Right renal cortex interstitium (tissue), 3 donors: Measurements from ENCODE around the gene ABHD6. TPM values are rescaled to one million over a fixed set of nuclear protein-coding genes. Genes with fewer than 3 reads are reported as not detected.
"Not testable (repeated sequence)": the region's sequence is repeated elsewhere in the genome, so short reads cannot be mapped to it uniquely, and the experiment has no call there.

Source experiments
- DNase-seq, 3 donors: peaks; one replicate each; pipeline ENCODE4 v3.0.0-alpha.2; 2013; ENCODE audit warnings: low read depth in 3 of 3, low spot score in 2 of 3
- polyA plus RNA-seq, 3 donors: library from polyadenylated mRNA; unstranded; fragments of 120-200 nt; gene quantifications; one replicate each; pipeline ENCODE4 v1.2.1, GENCODE V29; 2013; ENCODE audit not compliant: insufficient read length in 3 of 3

ABHD6 gene
- polyA plus RNA-seq, 3 donors = 10.2 to 12.2 (median 10.9) TPM

DNA sequence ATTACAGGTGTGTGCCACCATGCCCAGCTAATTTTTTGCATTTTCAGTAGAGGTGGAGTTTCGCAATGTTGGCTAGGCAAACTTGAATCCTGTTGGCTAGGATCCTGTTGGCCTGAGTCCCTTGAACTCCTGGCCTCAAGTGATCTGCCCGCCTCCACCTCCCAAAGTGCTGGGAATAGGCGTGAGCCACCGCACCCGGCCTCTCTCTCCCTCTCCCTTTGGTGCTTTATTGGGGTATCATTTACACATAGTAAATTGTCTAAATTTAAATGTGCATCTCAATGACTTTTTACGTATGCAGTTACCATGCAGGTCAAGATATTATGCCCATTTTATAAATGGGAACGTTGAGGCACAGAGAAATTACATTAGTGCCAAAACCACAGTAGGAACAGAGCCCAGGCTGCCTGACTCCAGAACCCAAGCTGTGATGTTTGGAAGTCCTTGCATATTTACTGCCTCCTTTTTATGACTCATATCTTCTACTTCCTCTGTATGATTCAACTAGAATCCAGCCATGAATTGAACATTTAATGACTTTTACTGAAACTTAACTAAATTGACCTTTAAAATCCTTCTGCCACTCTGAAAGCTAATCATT lies 34.4 kb downstream of the ABHD6 start:
- no peak for DNase-seq

DNA sequence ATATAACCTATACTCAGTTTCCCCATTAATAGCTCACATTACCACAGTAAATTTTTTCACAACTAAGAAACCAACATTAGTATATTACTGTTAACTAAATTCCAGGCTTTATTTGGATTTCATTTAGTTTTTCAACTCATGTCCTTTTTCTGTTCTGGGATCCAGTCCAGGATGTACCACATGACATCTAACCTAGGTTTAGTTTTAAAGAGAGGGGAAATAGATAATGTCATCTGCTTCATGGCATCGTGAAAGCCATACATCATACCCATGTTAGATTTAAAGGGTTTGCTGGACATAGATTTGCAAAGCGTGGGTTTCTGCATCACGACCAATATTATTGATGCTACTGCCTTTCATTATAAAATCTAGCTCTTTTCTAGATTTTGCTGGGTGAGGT lies 35.3 kb downstream of the ABHD6 start:
- DNase-seq = no peak

DNA sequence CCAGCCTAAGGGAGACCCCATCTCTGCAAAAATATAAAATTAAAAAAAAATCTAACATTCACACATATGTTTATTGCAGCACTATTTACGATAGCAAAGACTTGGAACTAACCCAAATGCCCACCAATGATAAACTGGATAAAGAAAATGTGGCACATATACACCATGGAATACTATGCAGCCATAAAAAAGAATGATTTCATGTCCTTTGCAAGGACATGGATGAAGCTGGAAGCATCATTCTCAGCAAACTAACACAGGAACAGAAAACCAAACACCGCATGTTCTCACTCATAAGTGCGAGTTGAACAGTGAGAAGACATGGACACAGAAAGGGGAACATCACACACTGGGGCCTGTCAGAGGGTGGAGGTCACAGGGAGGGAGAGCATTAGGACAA lies 35.8 kb downstream of the ABHD6 start:
- DNase-seq = not testable (repeated sequence)

DNA sequence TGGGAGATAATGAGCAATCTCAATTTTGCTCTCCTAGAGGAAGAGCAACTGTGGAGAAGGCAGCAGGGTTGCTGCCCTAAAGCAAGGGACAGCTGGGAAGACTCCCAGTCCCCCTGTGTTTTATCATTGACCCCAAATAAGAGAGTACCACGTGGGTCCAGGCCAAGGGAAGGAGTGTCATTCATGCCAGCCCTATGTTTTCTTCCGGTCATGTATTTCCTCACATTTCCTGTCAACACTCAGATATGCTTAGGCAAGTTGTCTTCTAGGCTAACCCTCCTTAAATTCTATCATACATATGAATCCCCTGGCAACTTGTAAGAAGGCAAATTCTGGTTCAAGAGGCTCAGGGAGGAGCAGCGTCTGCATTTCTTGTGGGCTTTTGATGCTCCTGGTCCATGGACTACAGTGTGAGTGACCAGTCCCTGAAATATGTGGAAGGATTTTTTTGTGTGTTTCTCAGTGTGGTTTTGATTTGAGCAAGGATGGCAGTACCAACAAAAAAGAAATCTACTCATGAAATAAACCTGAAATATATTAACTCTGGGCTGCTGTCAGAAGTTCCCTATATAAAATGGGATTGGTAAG lies 36.5 kb downstream of the ABHD6 start:
- no peak for DNase-seq

DNA sequence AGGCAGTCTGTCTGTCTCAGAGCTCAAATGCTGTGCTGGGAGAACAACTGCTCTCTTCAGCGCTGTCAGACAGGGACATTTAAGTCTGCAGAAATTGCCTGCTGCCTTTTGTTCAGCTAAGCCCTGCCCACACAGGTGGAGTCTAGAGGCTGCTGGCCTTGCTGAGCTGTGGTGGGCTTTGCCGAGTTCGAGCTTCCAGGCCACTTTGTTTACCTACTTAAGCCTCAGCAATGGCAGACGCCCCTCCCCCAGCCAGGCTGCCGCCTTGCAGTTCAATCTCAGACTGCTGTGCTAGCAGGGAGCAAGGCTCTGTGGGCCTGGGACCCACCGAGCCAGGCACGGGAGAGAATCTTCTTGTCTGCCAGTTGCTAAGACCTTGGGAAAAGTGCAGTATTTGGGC lies 43.5 kb downstream of the ABHD6 start:
- DNase-seq = no peak

DNA sequence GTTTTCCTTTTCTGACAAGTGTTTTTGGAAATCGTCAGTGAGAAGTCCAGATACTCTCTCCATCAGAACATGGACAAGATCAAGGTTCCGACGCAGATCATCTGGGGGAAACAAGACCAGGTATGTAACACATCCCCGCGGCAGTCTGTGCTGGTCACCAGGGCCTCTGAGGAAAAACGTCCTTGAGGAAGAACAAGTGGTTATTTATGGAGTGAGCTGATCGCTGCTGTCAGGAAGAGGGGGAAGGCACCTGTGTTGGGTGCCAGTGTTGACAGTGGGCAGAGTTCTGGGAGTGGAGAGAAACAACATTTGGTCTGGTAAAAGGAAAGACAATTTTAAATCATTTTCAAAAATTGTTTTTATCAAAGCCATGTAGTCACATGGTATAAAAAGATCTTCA lies 47.7 kb downstream of the ABHD6 start:
- DNase-seq = no peak

DNA sequence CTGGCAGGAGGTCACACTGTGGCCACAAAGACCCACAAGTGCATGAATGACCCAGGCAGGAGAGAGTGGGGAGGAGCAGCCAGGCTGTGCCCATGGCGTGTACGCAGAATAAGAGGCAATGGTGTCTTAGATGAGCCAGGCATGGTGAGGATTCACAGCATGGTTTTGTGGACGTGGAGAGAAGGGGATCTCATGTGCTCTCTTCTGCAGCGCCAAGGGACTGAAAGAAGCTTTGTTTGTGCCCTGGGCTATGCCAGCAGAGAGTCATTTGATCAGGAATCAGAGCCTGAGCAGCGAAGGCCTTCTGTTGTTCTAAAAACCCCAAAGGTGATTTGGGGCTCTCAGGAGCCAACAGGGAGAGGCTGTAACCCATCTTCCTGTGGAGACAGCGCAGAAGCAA lies 49.8 kb downstream of the ABHD6 start:
- no peak for DNase-seq

DNA sequence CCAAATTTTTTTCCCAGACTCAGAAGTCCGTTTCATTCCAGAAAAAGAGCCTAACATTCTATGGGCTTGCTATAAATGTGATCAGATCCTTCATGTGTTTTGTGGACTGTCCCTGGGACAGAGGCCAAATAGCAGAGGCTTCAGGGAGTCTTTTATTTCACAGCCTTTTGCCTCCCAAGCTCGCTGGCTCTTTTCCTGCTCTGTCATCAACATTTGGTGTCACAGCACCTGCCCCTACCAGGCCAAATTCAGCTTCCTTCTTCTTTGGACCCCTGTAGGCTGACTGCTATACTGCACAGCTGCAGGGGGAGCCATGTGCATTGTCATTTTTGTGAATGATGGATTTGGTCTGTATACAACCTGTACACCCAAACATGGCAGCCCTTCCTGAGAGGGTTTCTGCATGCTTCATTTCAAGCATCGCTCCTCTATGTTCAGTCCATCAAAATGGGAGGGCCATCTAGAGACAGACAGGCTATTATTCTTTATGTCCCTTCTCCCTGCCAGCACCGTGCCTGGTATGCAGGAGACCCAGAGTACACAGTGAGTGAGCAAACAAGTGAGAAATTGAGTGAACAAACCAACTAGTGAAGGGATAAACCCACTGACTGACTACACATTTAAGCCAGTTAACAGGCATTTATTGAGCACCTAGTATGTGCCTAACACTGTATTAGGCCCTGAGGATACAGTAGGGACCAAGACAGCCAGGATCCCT lies 50.6 kb downstream of the ABHD6 start:
- no peak for DNase-seq

DNA sequence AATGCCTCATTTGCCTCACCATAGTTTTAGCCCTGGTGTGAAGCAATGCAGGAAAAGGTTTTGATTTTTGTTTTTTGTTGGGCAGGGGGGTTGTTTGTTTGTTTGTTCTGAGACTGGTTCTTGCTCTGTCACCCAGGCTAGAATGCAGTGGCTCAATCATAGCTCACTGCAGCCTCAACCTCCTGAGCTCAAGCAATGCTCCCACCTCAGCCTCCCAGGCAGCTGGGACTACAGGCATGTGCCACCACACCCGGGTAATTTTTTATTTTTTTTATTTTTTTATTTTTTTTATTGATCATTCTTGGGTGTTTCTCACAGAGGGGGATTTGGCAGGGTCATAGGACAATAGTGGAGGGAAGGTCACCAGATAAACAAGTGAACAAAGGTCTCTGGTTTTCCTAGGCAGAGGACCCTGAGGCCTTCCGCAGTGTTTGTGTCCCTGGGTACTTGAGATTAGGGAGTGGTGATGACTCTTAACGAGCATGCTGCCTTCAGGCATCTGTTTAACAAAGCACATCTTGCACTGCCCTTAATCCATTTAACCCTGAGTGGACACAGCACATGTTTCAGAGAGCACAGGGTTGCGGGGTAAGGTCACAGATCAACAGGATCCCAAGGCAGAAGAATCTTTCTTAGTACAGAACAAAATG lies 51.5 kb downstream of the ABHD6 start:
- not testable (repeated sequence) for DNase-seq

DNA sequence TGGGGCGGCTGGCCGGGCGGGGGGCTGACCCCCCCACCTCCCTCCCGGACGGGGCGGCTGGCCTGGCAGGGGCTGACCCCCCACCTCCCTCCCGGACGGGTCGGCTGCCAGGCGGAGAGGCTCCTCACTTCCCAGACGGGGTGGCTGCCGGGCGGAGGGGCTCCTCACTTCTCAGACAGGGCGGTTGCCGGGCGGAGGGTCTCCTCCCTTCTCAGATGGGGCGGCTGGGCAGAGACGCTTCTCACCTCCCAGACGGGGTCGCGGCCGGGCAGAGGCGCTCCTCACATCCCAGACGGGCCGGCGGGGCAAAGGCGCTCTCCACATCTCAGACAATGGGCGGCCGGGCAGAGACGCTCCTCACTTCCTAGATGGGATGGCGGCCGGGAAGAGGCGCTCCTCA lies 52.9 kb downstream of the ABHD6 start:
- not testable (repeated sequence) for DNase-seq

DNA sequence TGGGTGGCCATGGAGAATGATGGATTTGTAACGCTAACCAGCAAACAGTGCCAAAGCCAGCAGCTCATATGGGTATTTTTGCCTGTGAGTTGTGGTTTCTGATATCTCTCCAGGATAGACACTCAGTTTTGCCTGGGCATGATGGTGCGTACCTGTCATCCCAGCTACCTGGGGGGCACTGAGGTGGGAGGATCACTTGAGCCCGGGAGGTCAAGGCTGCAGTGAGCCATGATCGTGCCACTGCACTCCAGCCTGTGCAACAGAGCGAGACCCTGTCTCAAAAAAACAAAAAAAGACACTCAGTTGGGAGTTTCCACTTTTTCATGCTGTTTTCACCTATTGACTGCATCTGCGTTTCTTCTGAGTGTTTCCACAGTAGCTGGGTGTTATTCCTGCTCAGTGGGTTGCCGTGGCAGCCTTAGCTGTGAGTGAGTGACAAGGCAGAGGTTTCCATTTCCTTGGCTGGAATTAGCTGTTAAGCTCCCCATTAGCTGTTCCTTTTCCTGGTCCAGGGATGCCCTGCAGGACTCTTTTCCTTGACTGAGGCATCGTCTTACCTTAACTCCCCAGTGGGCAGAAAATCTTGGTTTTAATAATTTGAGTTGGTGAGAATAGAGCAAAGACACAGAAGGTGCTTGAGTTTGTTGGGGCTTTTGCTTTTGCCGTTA lies 54.2 kb downstream of the ABHD6 start:
- no peak for DNase-seq

DNA sequence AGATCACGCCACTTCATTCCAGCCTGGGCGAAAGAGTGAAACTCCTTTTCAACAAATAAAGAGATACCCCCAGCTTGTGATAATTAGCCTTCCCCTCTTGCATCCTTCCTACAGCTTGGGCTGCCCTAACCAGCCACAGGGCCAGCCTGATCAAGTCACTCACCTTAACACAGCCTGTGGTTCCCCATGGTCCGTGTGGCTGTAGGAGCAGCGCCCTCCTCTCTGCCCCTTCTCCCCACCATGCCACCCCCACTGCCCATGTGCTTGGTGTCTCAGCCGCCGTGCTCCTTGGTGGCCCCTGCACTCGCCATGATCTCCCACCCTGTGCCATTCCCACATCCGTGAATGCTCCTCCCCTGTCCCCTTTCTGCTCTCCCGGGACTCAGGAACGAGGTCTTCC lies 55.3 kb downstream of the ABHD6 start:
- DNase-seq = no peak

DNA sequence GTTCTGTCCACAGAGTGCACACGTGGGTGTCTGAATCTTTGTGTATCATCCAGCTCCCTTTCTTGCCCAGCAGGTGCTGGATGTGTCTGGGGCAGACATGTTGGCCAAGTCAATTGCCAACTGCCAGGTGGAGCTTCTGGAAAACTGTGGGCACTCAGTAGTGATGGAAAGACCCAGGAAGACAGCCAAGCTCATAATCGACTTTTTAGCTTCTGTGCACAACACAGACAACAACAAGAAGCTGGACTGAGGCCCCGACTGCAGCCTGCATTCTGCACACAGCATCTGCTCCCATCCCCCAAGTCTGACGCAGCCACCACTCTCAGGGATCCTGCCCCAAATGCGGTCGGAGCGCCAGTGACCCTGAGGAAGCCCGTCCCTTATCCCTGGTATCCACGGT lies 55.9 kb downstream of the ABHD6 start:
- DNase-seq = no peak

DNA sequence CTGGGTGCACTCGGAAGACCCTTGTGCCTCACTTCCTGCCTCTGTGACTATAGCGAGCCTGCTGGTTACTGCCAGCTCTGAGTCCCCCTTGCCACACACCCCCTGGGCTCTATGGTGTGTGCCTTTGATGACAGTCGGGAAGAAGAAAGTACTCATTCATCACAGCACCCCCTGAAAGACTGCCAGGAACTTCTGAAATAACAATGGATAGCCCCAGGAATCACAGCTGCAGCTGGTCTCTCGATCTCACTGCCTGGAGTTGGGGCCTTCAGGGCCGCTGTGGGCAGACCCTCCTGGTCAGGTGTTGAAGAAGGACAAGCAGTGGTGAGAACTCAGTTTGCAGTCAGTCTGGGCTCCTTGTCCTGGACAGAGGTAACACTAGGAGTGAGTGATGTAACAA lies 58.7 kb downstream of the ABHD6 start:
- no peak for DNase-seq

DNA sequence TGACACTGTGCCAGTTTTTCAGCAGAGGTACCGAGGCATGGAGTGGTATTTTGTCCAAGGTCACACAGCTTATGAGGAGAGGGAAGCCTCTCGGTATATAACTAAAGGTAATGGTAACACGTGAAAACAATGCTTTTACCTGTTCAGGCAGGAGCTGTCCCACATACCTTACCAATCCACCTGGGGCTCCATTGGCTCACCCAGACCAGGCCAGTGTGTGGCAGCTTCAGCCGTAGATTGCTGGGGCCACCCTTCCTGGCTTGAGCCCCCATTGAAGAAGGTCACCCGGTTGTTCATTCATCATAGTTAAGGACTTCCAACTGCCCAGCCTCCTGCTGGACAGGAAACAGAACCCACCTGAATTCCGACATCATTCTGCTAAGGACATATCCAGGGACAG lies 59.3 kb downstream of the ABHD6 start:
- DNase-seq = no peak

DNA sequence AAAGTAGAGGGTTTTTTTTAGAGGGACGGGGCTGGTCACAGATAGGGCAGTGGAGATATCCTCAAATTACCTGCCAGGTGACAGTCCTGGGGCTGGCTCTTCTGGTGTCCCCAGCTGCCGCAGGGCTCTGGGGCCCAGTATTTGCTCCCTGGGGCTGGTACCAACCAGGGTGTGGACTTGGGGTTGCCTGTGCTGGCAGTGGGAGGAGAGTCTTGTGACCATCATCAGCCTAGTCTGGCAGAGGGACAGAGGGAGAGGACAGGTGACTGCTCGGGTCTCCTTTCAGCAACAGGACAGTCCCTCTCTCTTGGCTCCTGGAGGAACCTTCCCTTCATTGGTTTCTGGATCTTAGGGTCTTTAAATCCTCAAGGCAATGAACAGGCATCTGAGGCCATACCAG lies 60.6 kb downstream of the ABHD6 start:
- no peak for DNase-seq

DNA sequence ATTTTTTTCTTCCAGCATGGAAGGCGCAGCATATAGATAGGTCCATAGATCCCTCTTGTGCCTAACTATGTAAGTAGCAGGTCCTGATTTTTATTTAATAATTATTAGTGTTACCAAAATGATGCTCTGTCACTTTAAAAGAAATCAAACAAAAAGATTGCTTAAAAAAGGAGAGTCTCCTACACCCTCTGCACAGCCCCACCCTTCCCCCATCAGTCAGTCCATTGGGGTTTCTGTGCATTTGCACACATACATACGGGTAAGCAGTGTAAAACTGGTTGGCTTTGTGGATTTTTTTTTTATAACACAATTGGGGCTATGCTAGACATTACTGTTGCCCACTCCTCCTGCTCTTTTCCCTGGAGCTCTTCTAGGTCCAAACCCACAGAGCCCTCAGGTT lies 61.5 kb downstream of the ABHD6 start:
- no peak for DNase-seq

DNA sequence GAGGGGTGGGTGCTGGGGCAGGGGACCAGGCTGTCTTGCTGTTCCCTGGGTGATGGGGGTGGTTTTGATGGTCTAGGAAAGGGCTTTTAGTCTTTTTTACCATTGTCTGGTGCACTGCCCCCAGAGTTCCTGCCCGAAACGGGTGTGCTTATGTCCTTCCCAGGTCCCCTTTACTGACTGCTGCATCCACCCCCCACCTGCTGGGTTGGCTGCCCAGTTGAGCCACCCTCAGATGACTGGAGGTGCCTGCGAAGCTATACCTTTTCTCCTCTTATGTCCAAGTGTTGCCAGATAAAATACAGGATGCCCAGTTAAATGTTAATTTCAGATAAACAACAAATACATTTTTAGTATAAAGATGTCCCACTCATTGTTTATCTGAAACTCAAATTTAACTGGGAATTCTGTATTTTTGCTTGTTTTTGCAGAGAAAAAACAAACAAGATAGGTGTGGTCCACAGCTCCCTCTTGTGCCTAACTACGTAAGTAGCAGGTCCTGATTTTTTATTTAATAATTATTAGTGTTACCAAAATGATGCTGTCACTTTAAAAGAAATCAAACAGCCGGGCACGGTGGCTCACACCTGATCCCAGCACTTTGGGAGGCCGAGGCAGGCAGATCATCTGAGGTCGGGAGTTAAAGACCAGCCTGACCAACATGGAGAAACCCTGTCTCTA lies 62.4 kb downstream of the ABHD6 start:
- DNase-seq = no peak

DNA sequence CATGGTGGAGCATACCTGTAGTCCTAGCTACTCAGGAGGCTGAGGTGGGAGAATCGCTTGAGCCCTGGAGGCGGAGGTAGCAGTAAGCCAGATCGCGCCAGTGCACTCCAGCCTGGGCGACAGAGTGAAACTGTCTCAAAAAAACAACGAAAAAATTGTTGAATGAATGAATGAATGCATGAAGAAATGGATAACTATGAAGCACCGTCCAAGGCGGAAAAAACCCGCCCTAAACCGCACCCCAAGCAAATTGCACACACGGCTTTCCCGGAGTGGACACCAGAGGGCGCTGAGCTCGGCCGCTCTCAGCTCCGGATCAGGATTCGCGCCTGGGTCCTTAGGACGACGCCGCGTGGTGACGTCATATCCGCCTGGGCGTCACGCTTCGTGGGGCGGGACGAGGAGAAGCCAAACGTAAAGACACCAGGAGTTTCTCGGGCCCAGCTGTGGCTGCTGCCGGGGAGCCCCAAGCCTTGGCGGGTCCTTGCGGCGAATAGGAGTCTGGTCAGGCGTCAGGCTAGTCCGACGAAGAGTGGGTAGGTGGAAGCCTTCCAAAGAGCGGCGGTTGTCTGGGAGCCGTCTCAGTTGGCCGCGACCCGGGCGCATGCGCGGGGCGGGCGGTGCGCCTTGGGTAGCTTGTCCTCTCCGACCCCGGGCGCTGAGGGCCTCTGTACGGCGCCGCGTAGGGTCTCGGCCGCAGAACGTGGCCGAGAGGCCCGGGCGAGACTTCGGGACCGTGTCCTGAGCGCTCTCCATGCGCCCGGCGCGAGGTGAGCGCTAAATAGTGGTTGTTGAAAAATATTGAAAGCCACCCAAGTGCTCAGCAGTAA lies 68.5 kb downstream of the ABHD6 start, which contains the start of the genes HTD2 and RPP14:
Gene HTD2 (plus strand): TSS at position 639 of the 830 bp plus-strand sequence. CDS start 11,094 bp downstream, outside the sequence.
Gene RPP14 (plus strand): TSS at position 364 of the 830 bp plus-strand sequence. CDS start 4,085 bp downstream, outside the sequence.
- peak; percentile 97 to 98 (median 98) for DNase-seq
